Thyroid gland (tissue), 4 donors: ENCODE measurements around the gene GRAMD4. TPM values are rescaled to one million over a fixed set of nuclear protein-coding genes. Genes with fewer than 3 reads are reported as not detected.

Source experiments
- DNase-seq, 2 donors: peaks; one replicate each; pipeline ENCODE4 v3.0.0-alpha.2; 2019
- H3K27ac ChIP-seq, 3 donors: fragments of 200-600 bp; sonication (generic); 1 replicate in 2 of 3; 2 replicates in 1 of 3; pipeline ENCODE4 v1.5.1; 2016 to 2019; ENCODE audit warnings: mild to moderate bottlenecking in 1 of 3, moderate library complexity in 1 of 3
- H3K27me3 ChIP-seq: fragments of 200-600 bp; sonication (generic); one replicate; pipeline ENCODE4 v1.5.1; 2019
- H3K36me3 ChIP-seq, 2 donors: fragments of 200-600 bp; sonication (generic); one replicate each; pipeline ENCODE4 v1.5.1; 2016 to 2019
- H3K4me1 ChIP-seq, 2 donors: fragments of 200-600 bp; sonication (generic); one replicate each; pipeline ENCODE4 v1.5.1; 2017 to 2019
- H3K4me3 ChIP-seq, 3 donors: fragments of 200-600 bp; sonication (generic); replicated peaks in 1 of 3; 1 replicate in 2 of 3; 2 replicates in 1 of 3; pipeline ENCODE4 v1.5.1; 2016; ENCODE audit warnings: mild to moderate bottlenecking in 1 of 3
- H3K9me3 ChIP-seq: fragments of 200-600 bp; sonication (generic); one replicate; pipeline ENCODE4 v1.5.1; 2017
- POLR2A ChIP-seq, 2 donors: fragments of 450-650 bp; IDR thresholded peaks; one replicate each; pipeline ENCODE4 v1.6.1; 2017; ENCODE audit warnings: antibody characterized with exemption in 2 of 2, mild to moderate bottlenecking in 2 of 2, moderate library complexity in 1 of 2
- WGBS, 2 donors: methylation state at CpG; one replicate each; pipeline ENCODE4 v1.1.5; 2017; 5-methylcytosine and 5-hydroxymethylcytosine counted together
- intact Hi-C: fragments of 100-400 bp; cut with DNase I; formaldehyde crosslinking; loops from one replicate; pipeline ENCODE4 v1.15.1; 2023
- total RNA-seq, 4 donors: library from RNA; depleted of rRNA; stranded (reverse); fragments of >200 nt; gene quantifications; one replicate each; pipeline ENCODE4 v1.2.3, GENCODE V29; 2016
- TF ChIP-seq, protein P1 (sequence below), 6 experiments: fragments of 200-600 bp in 3 of 6; fragments of 450-650 bp in 3 of 6; sonication (generic) in 3 of 6; IDR thresholded peaks; one replicate each; pipeline ENCODE4 v1.5.1; 2016 to 2019; ENCODE audit warnings: antibody characterized with exemption in 6 of 6, mild to moderate bottlenecking in 2 of 6, inconsistent platforms in 1 of 6, moderate library complexity in 1 of 6

The GRAMD4 gene
- total RNA-seq, 4 donors from 2014 or later, result 33.5 to 193 (median 62.1) TPM

DNA sequence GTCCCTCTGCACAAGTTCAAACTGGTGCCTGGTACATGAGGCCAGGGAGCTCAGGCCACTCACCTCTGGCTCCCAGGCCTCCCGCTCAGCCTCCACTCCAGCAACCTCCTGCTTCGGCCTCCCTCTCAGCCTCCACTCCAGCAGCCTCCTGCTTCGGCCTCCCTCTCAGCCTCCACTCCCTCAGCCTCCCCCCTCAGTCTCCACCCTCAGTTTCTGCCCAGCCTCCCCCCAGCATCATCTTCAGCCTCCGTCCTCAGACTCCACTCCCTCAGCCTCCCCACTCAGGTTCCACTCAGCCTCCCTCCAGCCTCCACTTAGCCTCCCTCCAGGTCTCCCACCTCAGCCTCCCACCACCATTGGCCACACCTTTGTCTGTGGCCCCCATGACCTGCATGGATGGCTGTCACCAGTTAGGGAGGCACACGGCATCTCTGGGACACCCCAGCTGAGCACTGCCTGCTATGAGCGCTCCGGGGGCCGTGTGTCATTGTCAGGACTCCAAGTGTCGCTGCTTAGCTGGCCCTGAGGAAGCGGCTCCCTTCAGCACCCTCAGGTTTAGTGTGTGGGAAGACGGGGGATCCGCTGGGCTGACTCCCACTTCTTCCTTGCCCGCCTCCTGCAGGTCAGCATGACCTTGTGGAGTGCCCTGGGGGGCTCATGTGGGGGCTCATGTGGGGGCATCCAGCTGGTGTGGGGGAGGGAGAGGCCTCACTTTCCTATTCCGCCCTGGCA is 39.0 kb downstream of the GRAMD4 start:
- H3K9me3 ChIP-seq, result no peaks in the 10 kb centered on the region
- H3K27ac ChIP-seq, result no peak overlapping the region
- no peaks in the 10 kb centered on the region for H3K27me3 ChIP-seq
- H3K4me1 ChIP-seq, result peaks cover 39 to 62% of the 10 kb centered on the region in 2 donors
- H3K36me3 ChIP-seq, result no peaks in the 10 kb centered on the region
- 97 to 100% methylated on average over 7 to 10 of the region's 14 CpGs for WGBS, 2 donors
- DNase-seq, result no peak
- no peak for TF ChIP-seq POLR2A (IDR thresholded peaks at IDR 0.05)
- TF ChIP-seq, protein P1, sequence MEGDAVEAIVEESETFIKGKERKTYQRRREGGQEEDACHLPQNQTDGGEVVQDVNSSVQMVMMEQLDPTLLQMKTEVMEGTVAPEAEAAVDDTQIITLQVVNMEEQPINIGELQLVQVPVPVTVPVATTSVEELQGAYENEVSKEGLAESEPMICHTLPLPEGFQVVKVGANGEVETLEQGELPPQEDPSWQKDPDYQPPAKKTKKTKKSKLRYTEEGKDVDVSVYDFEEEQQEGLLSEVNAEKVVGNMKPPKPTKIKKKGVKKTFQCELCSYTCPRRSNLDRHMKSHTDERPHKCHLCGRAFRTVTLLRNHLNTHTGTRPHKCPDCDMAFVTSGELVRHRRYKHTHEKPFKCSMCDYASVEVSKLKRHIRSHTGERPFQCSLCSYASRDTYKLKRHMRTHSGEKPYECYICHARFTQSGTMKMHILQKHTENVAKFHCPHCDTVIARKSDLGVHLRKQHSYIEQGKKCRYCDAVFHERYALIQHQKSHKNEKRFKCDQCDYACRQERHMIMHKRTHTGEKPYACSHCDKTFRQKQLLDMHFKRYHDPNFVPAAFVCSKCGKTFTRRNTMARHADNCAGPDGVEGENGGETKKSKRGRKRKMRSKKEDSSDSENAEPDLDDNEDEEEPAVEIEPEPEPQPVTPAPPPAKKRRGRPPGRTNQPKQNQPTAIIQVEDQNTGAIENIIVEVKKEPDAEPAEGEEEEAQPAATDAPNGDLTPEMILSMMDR (IDR thresholded peaks at IDR 0.05), result no peak
- intact Hi-C loops, result no loop called here
- no peak overlapping the region for H3K4me3 ChIP-seq

DNA sequence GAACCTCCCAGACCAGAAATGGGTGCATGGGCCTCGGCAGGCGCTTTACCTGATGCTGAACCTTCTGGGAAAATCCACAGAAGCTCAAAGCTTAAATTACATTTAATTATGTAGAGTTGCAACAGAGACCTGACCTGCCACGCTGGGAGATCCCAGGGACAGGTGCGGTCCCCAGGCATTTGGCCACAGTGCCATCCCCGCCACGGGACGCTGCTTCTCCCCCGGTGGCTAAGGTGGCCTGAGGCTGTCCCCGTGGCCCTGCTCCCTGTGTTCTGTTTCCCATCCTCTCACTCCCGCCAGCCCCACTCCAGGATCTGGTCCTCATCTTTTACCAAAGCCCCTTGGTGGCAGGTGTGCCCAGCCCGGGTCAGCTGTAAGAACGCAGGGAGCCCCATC is 39.6 kb downstream of the GRAMD4 start:
- no peak for TF ChIP-seq POLR2A (IDR thresholded peaks at IDR 0.05)
- TF ChIP-seq, protein P1 (IDR thresholded peaks at IDR 0.05), result no peak
- H3K9me3 ChIP-seq, result no peaks in the 10 kb centered on the region
- H3K27me3 ChIP-seq, result no peaks in the 10 kb centered on the region
- WGBS, 2 donors, result 94 to 97% methylated on average over 9 to 10 of the region's 12 CpGs
- intact Hi-C loops, result no loop called here
- no peak for DNase-seq
- H3K27ac ChIP-seq, result peak overlapping the region in 1 of 3 donors; percentile 4
- H3K36me3 ChIP-seq, result peaks cover 0 to 3% of the 10 kb centered on the region in 2 donors
- peaks cover 33 to 57% of the 10 kb centered on the region in 2 donors for H3K4me1 ChIP-seq
- H3K4me3 ChIP-seq, result no peak overlapping the region

DNA sequence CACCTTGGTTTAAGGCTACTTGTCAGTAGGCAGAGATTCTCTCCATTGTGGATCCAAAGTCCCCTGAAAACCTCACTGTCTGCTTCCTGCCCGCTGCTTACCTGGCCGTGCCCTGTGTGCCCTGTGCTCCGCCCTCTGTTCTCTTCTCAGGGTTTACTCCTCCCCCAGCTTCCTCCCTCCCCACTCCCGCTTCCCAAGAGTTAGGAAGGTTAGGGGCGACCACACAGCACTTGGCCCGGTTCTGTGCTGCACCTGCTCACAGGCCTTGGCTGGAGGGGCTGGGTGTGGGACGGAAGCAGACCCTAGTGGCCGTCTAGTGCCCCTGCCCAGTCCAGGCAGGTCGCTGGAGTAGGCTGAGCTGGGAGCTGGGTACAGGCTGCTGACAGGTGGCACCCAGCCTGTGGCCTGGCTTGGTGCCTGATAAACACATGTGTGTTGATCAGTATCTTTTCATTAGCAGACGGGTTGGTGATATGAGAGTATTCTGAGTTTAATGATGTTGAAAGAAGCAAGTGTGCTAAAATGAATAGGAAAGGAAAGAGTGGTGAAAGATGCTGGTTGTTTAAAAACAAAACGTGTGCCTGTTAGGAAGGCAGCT is 40.5 kb downstream of the GRAMD4 start:
- TF ChIP-seq, protein P1 (IDR thresholded peaks at IDR 0.05), result peak in 1 of 6 experiments; percentile 10
- no peak for TF ChIP-seq POLR2A (IDR thresholded peaks at IDR 0.05)
- intact Hi-C loops, result no loop called here
- peaks cover 6 to 7% of the 10 kb centered on the region in 2 donors for H3K36me3 ChIP-seq
- 58 to 64% methylated on average over 10 to 11 of the region's 11 CpGs for WGBS, 2 donors
- no peaks in the 10 kb centered on the region for H3K27me3 ChIP-seq
- peak overlapping the region in 1 of 3 donors; percentile 60 for H3K27ac ChIP-seq
- no peaks in the 10 kb centered on the region for H3K9me3 ChIP-seq
- DNase-seq, result peak; percentile 55 to 61
- no peak overlapping the region for H3K4me3 ChIP-seq
- peaks cover 28 to 48% of the 10 kb centered on the region in 2 donors for H3K4me1 ChIP-seq

- Histone ChIP-seq H3K36me3 (peaks cover 7 to 13% of the 10 kb centered on the region in 2 donors), H3K27ac (peak overlapping the region in 1 of 3 donors; percentile 60), H3K4me3 (no peak overlapping the region), H3K27me3 (no peaks in the 10 kb centered on the region), H3K9me3 (no peaks in the 10 kb centered on the region), H3K4me1 (peaks cover 26 to 41% of the 10 kb centered on the region in 2 donors)
- intact Hi-C loops, result no loop called here
- DNase-seq, result no peak
- 75 to 93% methylated on average over 14 to 22 of the region's 22 CpGs for WGBS, 2 donors
- no peak for TF ChIP-seq POLR2A (IDR thresholded peaks at IDR 0.05)
- TF ChIP-seq, protein P1 (IDR thresholded peaks at IDR 0.05), result no peak
Observed at GRCh38 chr22:46661221-46661851, 41.1 kb downstream of the GRAMD4 start.
